Pancreas (tissue), 10 donors: ENCODE results near the gene MOB4. TPM values are rescaled to one million over a fixed set of nuclear protein-coding genes. Genes with fewer than 3 reads are reported as not detected.

ENCODE experiments used
- ATAC-seq, 4 donors: fragments of 200-7000 bp; cut with Tn5 transposase; one replicate each; pipeline versions ENCODE4 v1.8.0 to v1.9.1; 2020; ENCODE audit warnings: mild to moderate bottlenecking in 4 of 4, moderate library complexity in 4 of 4
- DNase-seq, 6 donors: peaks; one replicate each; pipeline ENCODE4 v3.0.0-alpha.2; 2020
- FAIRE-seq: peaks from 2 replicates; lab custom pipeline; 2012; peaks lifted over from hg19 to GRCh38; lab: Jason Lieb, UNC
- H3K27ac ChIP-seq, 4 donors: fragments of 200-600 bp; sonication (generic); 1 replicate in 3 of 4; 2 replicates in 1 of 4; pipeline versions ENCODE4 v1.5.0 to v1.8.0; 2020
- H3K27me3 ChIP-seq, 4 donors: fragments of 200-600 bp; one replicate each; pipeline ENCODE4 v1.8.0; 2021
- H3K36me3 ChIP-seq, 3 donors: fragments of 200-600 bp; sonication (generic) in 1 of 3; one replicate each; pipeline versions ENCODE4 v1.5.0 to v1.8.0; 2020 to 2021
- H3K4me1 ChIP-seq, 3 donors: fragments of 200-600 bp; one replicate each; pipeline ENCODE4 v1.8.0; 2021
- H3K4me3 ChIP-seq, 4 donors: fragments of 200-600 bp; sonication (generic) in 2 of 4; one replicate each; pipeline versions ENCODE4 v1.5.0 to v1.8.0; 2020 to 2021
- H3K9me3 ChIP-seq, 4 donors: fragments of 200-600 bp; one replicate each; pipeline ENCODE4 v1.8.0; 2021
- CTCF ChIP-seq, 4 donors: fragments of 200-600 bp; sonication (generic) in 3 of 4; IDR thresholded peaks; one replicate each; pipeline versions ENCODE4 v1.5.0 to v1.8.0; 2021; ENCODE audit warnings: antibody characterized with exemption in 4 of 4
- WGBS, 2 donors: extraction: QIAGEN DNeasy Blood & Tissue Kit; methylation state at CpG; one replicate each; pipeline ENCODE4 v1.1.7; 2013; 5-methylcytosine and 5-hydroxymethylcytosine counted together
- intact Hi-C, 3 donors: fragments of 100-400 bp; cut with DNase I; formaldehyde crosslinking; loops; one replicate each; pipeline versions ENCODE4 v1.11.1 to v1.14.2; 2022
- polyA plus RNA-seq, 2 donors: library from polyadenylated mRNA; stranded (reverse); fragments of 200-250 nt; gene quantifications; one replicate each; pipeline ENCODE4 v1.2.3, GENCODE V29; 2013
- total RNA-seq, 6 donors: library from RNA; stranded (reverse); fragmentation: NEBNext Ultra II Directional in 4 of 6; extraction: Animal tissue kit (Norgen Biotek cat#: 25700) in 4 of 6; gene quantifications; one replicate each; pipeline versions ENCODE4 v1.2.1 to v1.2.4, GENCODE V29; 2021 to 2023
- donor health status: healthy with polysubstance abuse.
- donor health status: DM: no; HTN: no; CAD: no; lungs with moderate emphysema.
- donor health status: DM: no; HTN: no; CAD: no.
- donor health status: control.
- donor health status: control.
- donor health status: Bipolar disorder and iron deficiency.
- donor health status: DM: yes; HTN: yes; CAD: no.
- donor health status: DM: no; HTN: no; CAD: no.
- donor health status: DM: no; HTN: no; CAD: no.
- donor health status: DM: yes; HTN: yes; CAD: no.

The MOB4 gene
- total and polyA plus RNA-seq, 8 donors, result 4.6 to 18.3 (median 6.9) TPM

GRCh38 chr2:197502201-197502600 is 13.7 kb upstream of the MOB4 start:
- Histone ChIP-seq H3K4me1 (peaks cover 21 to 34% (median 23%) of the 10 kb centered on the region in 3 donors), H3K36me3 (peaks cover 0 to 15% (median 0%) of the 10 kb centered on the region in 3 donors), H3K27ac (peak overlapping the region in 2 of 4 donors; percentile 100), H3K9me3 (no peaks in the 10 kb centered on the region), H3K27me3 (no peaks in the 10 kb centered on the region), H3K4me3 (peak overlapping the region in 2 of 4 donors; percentile 69 to 80)
- peak in 1 of 6 donors; percentile 30 for DNase-seq
- TF ChIP-seq CTCF (IDR thresholded peaks at IDR 0.05), result no peak
- FAIRE-seq, result no peak
- intact Hi-C loops, result no loop called here
- ATAC-seq, result no peak
- 19 to 20% methylated on average over 4 of the region's 4 CpGs for WGBS, 2 donors

- ATAC-seq (no peak), FAIRE-seq (no peak), DNase-seq (no peak)
- no peaks in the 10 kb centered on the region for H3K9me3 ChIP-seq
- H3K27ac ChIP-seq, result peak overlapping the region in 2 of 4 donors; percentile 100
- no peaks in the 10 kb centered on the region for H3K27me3 ChIP-seq
- peak overlapping the region in 1 of 4 donors; percentile 80 for H3K4me3 ChIP-seq
- TF ChIP-seq CTCF (IDR thresholded peaks at IDR 0.05), result no peak
- intact Hi-C loops, result no loop called here
- WGBS, 2 donors, result 29 to 33% methylated on average over 4 of the region's 4 CpGs
- H3K4me1 ChIP-seq, result peaks cover 16 to 29% (median 20%) of the 10 kb centered on the region in 3 donors
- peaks cover 0 to 15% (median 0%) of the 10 kb centered on the region in 3 donors for H3K36me3 ChIP-seq
Observed at GRCh38 chr2:197502685-197503084, 13.2 kb upstream of the MOB4 start.

GRCh38 chr2:197504000-197504399 is 11.9 kb upstream of the MOB4 start:
- ATAC-seq (no peak), FAIRE-seq (no peak), DNase-seq (no peak)
- Histone ChIP-seq H3K9me3 (no peaks in the 10 kb centered on the region), H3K27me3 (no peaks in the 10 kb centered on the region), H3K27ac (no peak overlapping the region), H3K4me1 (peaks cover 9 to 20% (median 12%) of the 10 kb centered on the region in 3 donors), H3K4me3 (no peak overlapping the region), H3K36me3 (peaks cover 0 to 15% (median 0%) of the 10 kb centered on the region in 3 donors)
- no peak for TF ChIP-seq CTCF (IDR thresholded peaks at IDR 0.05)
- 92 to 96% methylated on average over 2 of the region's 2 CpGs for WGBS, 2 donors
- intact Hi-C loops, result no loop called here

- TF ChIP-seq CTCF (IDR thresholded peaks at IDR 0.05), result no peak
- Histone ChIP-seq H3K36me3 (peaks cover 0 to 15% (median 0%) of the 10 kb centered on the region in 3 donors), H3K4me1 (peaks cover 9 to 20% (median 12%) of the 10 kb centered on the region in 3 donors), H3K9me3 (no peaks in the 10 kb centered on the region), H3K27ac (no peak overlapping the region), H3K27me3 (no peaks in the 10 kb centered on the region), H3K4me3 (no peak overlapping the region)
- intact Hi-C loops, result no loop called here
- no peak for FAIRE-seq
- WGBS, 2 donors, result 85 to 91% methylated on average over 6 of the region's 6 CpGs
- ATAC-seq, result no peak
- DNase-seq, result no peak
Observed at GRCh38 chr2:197504512-197504911, 11.4 kb upstream of the MOB4 start.

GRCh38 chr2:197506658-197507057 is 9.2 kb upstream of the MOB4 start:
- H3K27ac ChIP-seq, result no peak overlapping the region
- H3K9me3 ChIP-seq, result no peaks in the 10 kb centered on the region
- no peaks in the 10 kb centered on the region for H3K27me3 ChIP-seq
- 67 to 70% methylated on average over 5 of the region's 5 CpGs for WGBS, 2 donors
- no peak overlapping the region for H3K4me3 ChIP-seq
- DNase-seq, result no peak
- peaks cover 0 to 15% (median 0%) of the 10 kb centered on the region in 3 donors for H3K36me3 ChIP-seq
- ATAC-seq, result no peak
- intact Hi-C loops, result no loop called here
- H3K4me1 ChIP-seq, result peaks cover 8 to 16% (median 12%) of the 10 kb centered on the region in 3 donors
- no peak for TF ChIP-seq CTCF (IDR thresholded peaks at IDR 0.05)
- FAIRE-seq, result no peak
